Uterus (tissue), 4 donors: Measurements from ENCODE around the gene LDLRAD4. TPM values are rescaled to one million over a fixed set of nuclear protein-coding genes. Genes with fewer than 3 reads are reported as not detected.
A peak's percentile ranks its signal among the peaks of the same experiment; 100 is the strongest.

Experiments
- DNase-seq, 2 donors: peaks; one replicate each; pipeline ENCODE4 v3.0.0-alpha.2; 2019 to 2020
- H3K27ac ChIP-seq, 2 donors: fragments of 200-600 bp; sonication (generic); 1 replicate in 1 of 2; 2 replicates in 1 of 2; pipeline ENCODE4 v1.5.1; 2016 to 2018
- H3K27me3 ChIP-seq, 2 donors: fragments of 200-600 bp; sonication (generic); one replicate each; pipeline ENCODE4 v1.5.1; 2018 to 2019; ENCODE audit warnings: control low read depth in 1 of 2
- H3K36me3 ChIP-seq, 2 donors: fragments of 200-600 bp; sonication (generic); one replicate each; pipeline ENCODE4 v1.5.1; 2019; ENCODE audit warnings: control low read depth in 1 of 2
- H3K4me1 ChIP-seq, 2 donors: fragments of 200-600 bp; sonication (generic); one replicate each; pipeline ENCODE4 v1.5.1; 2018 to 2019; ENCODE audit warnings: control low read depth in 1 of 2
- H3K4me3 ChIP-seq, 2 donors: fragments of 200-600 bp; sonication (generic); 1 replicate in 1 of 2; 2 replicates in 1 of 2; pipeline ENCODE4 v1.5.1; 2018 to 2019; ENCODE audit warnings: mild to moderate bottlenecking in 1 of 2
- H3K9me3 ChIP-seq, 2 donors: fragments of 200-600 bp; sonication (generic); one replicate each; pipeline ENCODE4 v1.5.1; 2019; ENCODE audit warnings: control low read depth in 1 of 2
- POLR2A ChIP-seq, 2 donors: fragments of 450-650 bp; IDR thresholded peaks; one replicate each; pipeline ENCODE4 v1.6.1; 2016; ENCODE audit warnings: antibody characterized with exemption in 2 of 2, mild to moderate bottlenecking in 1 of 2, moderate library complexity in 1 of 2
- intact Hi-C: fragments of 100-400 bp; cut with DNase I; formaldehyde crosslinking; loops from one replicate; pipeline ENCODE4 v1.15.1; 2023; ENCODE audit warnings: low total_unique reads
- total RNA-seq, 4 donors: library from RNA; depleted of rRNA in 3 of 4; stranded (reverse); fragments of >200 nt in 3 of 4; gene quantifications; one replicate each; pipeline versions ENCODE4 v1.1.0 to v1.2.4, GENCODE V29; 2014 to 2023
- TF ChIP-seq, protein P1 (sequence below), 4 experiments: fragments of 200-600 bp in 2 of 4; fragments of 450-650 bp in 2 of 4; sonication (generic) in 2 of 4; IDR thresholded peaks; one replicate each; pipeline ENCODE4 v1.5.1; 2016 to 2019; ENCODE audit warnings: antibody characterized with exemption in 4 of 4, mild to moderate bottlenecking in 2 of 4, moderate library complexity in 1 of 4
- donor health status: DM: yes; HTN: yes; CAD: no.

LDLRAD4 gene
- total RNA-seq, 4 donors from 2014 or later = 23.8 to 82.2 (median 39.3) TPM

GRCh38 chr18:13638719-13639595 lies 420.4 kb downstream of the LDLRAD4 start:
- H3K36me3 ChIP-seq = no peaks in the 10 kb centered on the region
- H3K27ac ChIP-seq = no peak overlapping the region
- H3K27me3 ChIP-seq = no peaks in the 10 kb centered on the region
- DNase-seq = no peak
- H3K4me3 ChIP-seq = no peak overlapping the region
- intact Hi-C loops = no loop called here
- TF ChIP-seq, protein P1, sequence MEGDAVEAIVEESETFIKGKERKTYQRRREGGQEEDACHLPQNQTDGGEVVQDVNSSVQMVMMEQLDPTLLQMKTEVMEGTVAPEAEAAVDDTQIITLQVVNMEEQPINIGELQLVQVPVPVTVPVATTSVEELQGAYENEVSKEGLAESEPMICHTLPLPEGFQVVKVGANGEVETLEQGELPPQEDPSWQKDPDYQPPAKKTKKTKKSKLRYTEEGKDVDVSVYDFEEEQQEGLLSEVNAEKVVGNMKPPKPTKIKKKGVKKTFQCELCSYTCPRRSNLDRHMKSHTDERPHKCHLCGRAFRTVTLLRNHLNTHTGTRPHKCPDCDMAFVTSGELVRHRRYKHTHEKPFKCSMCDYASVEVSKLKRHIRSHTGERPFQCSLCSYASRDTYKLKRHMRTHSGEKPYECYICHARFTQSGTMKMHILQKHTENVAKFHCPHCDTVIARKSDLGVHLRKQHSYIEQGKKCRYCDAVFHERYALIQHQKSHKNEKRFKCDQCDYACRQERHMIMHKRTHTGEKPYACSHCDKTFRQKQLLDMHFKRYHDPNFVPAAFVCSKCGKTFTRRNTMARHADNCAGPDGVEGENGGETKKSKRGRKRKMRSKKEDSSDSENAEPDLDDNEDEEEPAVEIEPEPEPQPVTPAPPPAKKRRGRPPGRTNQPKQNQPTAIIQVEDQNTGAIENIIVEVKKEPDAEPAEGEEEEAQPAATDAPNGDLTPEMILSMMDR (IDR thresholded peaks at IDR 0.05) = no peak
- no peak for TF ChIP-seq POLR2A (IDR thresholded peaks at IDR 0.05)
- H3K4me1 ChIP-seq = no peaks in the 10 kb centered on the region
- H3K9me3 ChIP-seq = no peaks in the 10 kb centered on the region

DNA sequence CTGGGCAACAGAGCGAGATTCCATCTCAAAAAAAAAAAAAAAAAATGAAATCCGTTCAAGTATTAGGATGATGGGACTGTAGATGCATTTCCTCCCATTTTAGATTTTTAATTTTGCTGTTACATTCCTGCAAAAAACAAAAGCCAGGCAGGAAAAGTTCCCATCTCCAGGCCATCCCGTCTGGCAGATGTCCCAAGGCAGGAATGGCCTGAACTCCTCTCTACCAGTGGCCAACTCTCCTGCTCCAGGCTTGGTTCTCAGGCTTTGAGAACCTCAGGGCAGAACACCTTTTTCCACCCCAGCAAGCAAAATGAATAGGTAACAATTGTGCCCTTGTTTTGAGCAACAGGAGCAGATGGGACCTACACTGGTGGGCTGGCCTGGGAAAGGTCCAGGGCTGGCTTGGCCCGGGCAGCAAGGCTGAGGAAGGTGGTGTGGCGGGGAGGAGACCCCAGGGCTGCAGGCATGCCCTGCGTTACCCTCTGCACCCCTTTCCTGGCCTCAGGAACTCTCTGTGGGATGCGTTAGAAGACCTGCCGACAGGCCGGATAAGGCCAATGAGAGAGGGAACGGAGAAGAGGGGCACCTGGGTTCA lies 421.8 kb downstream of the LDLRAD4 start:
- Histone ChIP-seq H3K4me1 (no peaks in the 10 kb centered on the region), H3K27ac (no peak overlapping the region), H3K36me3 (no peaks in the 10 kb centered on the region), H3K4me3 (no peak overlapping the region), H3K27me3 (no peaks in the 10 kb centered on the region), H3K9me3 (no peaks in the 10 kb centered on the region)
- intact Hi-C loops = no loop called here
- TF ChIP-seq POLR2A (IDR thresholded peaks at IDR 0.05) = no peak
- TF ChIP-seq, protein P1 (IDR thresholded peaks at IDR 0.05) = no peak
- no peak for DNase-seq

- intact Hi-C loops = no loop called here
- H3K4me3 ChIP-seq = peak overlapping the region; percentile 10 to 27
- H3K27me3 ChIP-seq = no peaks in the 10 kb centered on the region
- no peaks in the 10 kb centered on the region for H3K36me3 ChIP-seq
- peak in 1 of 2 donors; percentile 36 for DNase-seq
- H3K27ac ChIP-seq = peak overlapping the region; percentile 20 to 59
- TF ChIP-seq, protein P1 (IDR thresholded peaks at IDR 0.05) = no peak
- TF ChIP-seq POLR2A (IDR thresholded peaks at IDR 0.05) = peak in 1 of 2 donors; percentile 8
- no peaks in the 10 kb centered on the region for H3K9me3 ChIP-seq
- H3K4me1 ChIP-seq = no peaks in the 10 kb centered on the region
Measured at GRCh38 chr18:13641551-13642439, 423.2 kb downstream of the LDLRAD4 start.

DNA sequence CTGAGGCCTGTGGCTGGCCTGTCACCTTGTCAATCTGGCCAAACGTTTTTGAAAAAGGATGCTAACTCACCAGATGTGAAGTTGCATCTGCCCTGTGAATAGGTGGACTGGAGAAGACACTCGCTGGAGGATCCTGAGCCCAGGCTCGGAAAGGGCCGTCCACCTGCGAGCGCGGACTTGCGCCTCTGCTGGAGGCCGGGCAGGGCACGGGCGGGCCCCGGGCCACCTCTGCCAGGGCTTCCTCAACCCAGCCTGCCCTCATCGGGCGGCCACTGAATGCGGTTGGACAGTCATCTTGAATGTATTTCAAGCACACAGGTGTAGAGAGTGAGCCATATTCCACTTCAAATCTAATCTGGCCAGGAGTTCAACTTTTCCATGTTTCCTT lies 423.9 kb downstream of the LDLRAD4 start:
- intact Hi-C loops = no loop called here
- Histone ChIP-seq H3K36me3 (no peaks in the 10 kb centered on the region), H3K27ac (peak overlapping the region in 1 of 2 donors; percentile 59), H3K9me3 (no peaks in the 10 kb centered on the region), H3K4me3 (no peak overlapping the region), H3K4me1 (no peaks in the 10 kb centered on the region), H3K27me3 (no peaks in the 10 kb centered on the region)
- TF ChIP-seq, protein P1 (IDR thresholded peaks at IDR 0.05) = no peak
- TF ChIP-seq POLR2A (IDR thresholded peaks at IDR 0.05) = no peak
- DNase-seq = no peak
